Measurements from ENCODE around the gene FSIP1. TPM values are rescaled to one million over a fixed set of nuclear protein-coding genes. Genes with fewer than 3 reads are reported as not detected.

The FSIP1 gene
- total RNA-seq, 2 donors from 2014 or later, result 0.33 TPM; not detected in 1

DNA sequence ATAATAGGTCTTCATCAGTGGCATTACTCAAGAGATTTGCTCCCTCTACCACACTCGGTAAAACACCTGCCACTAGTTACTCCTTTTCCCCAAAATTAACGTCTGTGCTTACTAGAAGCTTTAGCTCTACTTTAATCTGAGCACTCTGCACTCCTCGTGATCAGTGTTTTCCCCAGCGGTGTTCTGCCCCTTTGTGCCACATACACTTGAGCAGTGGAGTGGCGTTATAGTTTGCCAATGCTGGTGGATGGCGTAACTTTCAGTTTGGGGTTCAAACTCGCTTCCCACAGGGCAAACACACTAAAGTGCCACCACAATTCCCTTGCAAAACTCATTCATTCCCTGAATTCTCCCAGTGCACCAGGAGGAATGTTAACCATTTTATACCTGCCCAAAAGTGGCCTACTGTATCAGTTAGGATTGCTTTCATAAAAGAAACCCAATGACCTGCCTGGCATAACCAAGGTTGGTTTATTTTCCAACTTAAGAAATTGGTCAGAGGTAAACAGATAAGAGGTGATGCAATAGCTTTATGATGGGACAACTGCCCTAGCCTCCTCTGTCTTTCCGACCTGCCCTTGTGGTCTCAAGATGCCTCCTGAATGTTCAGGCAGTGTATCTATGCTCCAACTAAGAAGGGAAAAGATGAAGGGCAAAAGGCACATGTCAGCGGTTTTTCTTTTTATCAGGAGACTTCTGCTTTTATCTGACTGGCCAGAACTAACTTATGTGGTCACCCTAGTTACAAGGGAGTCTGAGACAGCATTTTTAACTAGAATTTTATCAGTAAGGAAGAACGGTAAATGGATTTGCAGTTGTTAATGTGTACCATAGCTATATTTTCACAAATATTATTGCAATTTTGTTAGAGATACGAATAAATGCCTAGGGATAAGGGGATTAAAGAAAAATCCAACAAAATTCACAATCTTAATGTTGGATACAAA, 83.9 kb downstream of the FSIP1 start:
- H3K4me3 ChIP-seq, result no peak overlapping the region
- H3K27me3 ChIP-seq, result no peaks in the 10 kb centered on the region
- TF ChIP-seq POLR2A (IDR thresholded peaks at IDR 0.05), result no peak
- TF ChIP-seq, protein P1, sequence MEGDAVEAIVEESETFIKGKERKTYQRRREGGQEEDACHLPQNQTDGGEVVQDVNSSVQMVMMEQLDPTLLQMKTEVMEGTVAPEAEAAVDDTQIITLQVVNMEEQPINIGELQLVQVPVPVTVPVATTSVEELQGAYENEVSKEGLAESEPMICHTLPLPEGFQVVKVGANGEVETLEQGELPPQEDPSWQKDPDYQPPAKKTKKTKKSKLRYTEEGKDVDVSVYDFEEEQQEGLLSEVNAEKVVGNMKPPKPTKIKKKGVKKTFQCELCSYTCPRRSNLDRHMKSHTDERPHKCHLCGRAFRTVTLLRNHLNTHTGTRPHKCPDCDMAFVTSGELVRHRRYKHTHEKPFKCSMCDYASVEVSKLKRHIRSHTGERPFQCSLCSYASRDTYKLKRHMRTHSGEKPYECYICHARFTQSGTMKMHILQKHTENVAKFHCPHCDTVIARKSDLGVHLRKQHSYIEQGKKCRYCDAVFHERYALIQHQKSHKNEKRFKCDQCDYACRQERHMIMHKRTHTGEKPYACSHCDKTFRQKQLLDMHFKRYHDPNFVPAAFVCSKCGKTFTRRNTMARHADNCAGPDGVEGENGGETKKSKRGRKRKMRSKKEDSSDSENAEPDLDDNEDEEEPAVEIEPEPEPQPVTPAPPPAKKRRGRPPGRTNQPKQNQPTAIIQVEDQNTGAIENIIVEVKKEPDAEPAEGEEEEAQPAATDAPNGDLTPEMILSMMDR (IDR thresholded peaks at IDR 0.05), result no peak
- 79% methylated on average over 11 of the region's 11 CpGs for WGBS, 2 donors
- H3K27ac ChIP-seq, result no peak overlapping the region
- intact Hi-C loops (cut with DNase I), result no loop called here
- DNase-seq (no peak), ATAC-seq (no peak)
- H3K9me3 ChIP-seq, result no peaks in the 10 kb centered on the region
- no peaks in the 10 kb centered on the region for H3K4me1 ChIP-seq
- no peaks in the 10 kb centered on the region for H3K36me3 ChIP-seq (replicated peaks in 1 of 2; ENCODE audit: insufficient read depth in 1 of 2, low read depth in 2 of 2)

DNA sequence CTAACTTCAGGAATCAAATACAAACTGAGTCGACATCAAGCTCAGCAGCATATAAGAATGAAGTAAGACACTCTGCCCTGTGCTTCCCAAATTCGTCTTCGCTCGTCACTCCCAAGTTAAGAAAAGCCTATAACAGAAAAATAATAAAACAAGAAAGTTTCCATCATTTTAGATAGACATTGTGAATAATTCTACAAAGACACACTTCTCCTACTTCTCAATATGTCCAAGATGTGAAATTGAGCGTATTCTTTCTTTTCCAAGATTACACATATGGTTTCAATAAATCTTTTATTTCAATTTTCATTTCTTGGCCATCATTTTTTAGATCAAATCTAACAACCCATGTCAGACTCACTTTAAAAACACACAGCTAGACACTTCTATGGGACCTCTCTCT, 85.1 kb downstream of the FSIP1 start:
- H3K27ac ChIP-seq, result no peak overlapping the region
- no peak for TF ChIP-seq POLR2A (IDR thresholded peaks at IDR 0.05)
- TF ChIP-seq, protein P1 (IDR thresholded peaks at IDR 0.05), result no peak
- no peaks in the 10 kb centered on the region for H3K27me3 ChIP-seq
- no peak for ATAC-seq
- no peaks in the 10 kb centered on the region for H3K9me3 ChIP-seq
- H3K36me3 ChIP-seq (replicated peaks in 1 of 2; ENCODE audit: insufficient read depth in 1 of 2, low read depth in 2 of 2), result no peaks in the 10 kb centered on the region
- intact Hi-C loops (cut with DNase I), result no loop called here
- DNase-seq, result no peak
- 87 to 89% methylated on average over 5 of the region's 5 CpGs for WGBS, 2 donors
- no peak overlapping the region for H3K4me3 ChIP-seq
- H3K4me1 ChIP-seq, result no peaks in the 10 kb centered on the region

DNA sequence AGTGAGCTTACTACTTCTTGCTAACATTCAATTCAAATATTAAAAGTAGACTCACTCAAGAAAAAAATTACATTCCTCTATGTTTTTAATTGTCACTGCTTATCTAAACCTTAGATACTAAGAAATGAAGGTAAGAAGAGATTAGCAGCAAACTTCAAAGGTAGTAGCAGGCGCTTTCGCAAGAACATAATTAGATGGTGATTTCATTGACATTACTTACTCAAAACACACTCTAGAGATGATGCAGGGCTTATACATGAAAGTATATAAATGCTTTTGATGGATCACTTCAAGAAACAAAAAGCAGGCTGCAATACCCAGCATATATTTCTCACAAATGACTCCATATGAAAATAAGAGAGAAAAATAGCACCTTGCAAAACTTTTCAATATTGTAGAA, 86.8 kb downstream of the FSIP1 start:
- DNase-seq (no peak), ATAC-seq (no peak)
- H3K9me3 ChIP-seq, result no peaks in the 10 kb centered on the region
- no peak overlapping the region for H3K27ac ChIP-seq
- intact Hi-C loops (cut with DNase I), result no loop called here
- no peaks in the 10 kb centered on the region for H3K27me3 ChIP-seq
- TF ChIP-seq POLR2A (IDR thresholded peaks at IDR 0.05), result no peak
- TF ChIP-seq, protein P1 (IDR thresholded peaks at IDR 0.05), result no peak
- no peaks in the 10 kb centered on the region for H3K36me3 ChIP-seq (replicated peaks in 1 of 2; ENCODE audit: insufficient read depth in 1 of 2, low read depth in 2 of 2)
- no peak overlapping the region for H3K4me3 ChIP-seq
- 85 to 91% methylated on average over 2 of the region's 2 CpGs for WGBS, 2 donors
- no peaks in the 10 kb centered on the region for H3K4me1 ChIP-seq

DNA sequence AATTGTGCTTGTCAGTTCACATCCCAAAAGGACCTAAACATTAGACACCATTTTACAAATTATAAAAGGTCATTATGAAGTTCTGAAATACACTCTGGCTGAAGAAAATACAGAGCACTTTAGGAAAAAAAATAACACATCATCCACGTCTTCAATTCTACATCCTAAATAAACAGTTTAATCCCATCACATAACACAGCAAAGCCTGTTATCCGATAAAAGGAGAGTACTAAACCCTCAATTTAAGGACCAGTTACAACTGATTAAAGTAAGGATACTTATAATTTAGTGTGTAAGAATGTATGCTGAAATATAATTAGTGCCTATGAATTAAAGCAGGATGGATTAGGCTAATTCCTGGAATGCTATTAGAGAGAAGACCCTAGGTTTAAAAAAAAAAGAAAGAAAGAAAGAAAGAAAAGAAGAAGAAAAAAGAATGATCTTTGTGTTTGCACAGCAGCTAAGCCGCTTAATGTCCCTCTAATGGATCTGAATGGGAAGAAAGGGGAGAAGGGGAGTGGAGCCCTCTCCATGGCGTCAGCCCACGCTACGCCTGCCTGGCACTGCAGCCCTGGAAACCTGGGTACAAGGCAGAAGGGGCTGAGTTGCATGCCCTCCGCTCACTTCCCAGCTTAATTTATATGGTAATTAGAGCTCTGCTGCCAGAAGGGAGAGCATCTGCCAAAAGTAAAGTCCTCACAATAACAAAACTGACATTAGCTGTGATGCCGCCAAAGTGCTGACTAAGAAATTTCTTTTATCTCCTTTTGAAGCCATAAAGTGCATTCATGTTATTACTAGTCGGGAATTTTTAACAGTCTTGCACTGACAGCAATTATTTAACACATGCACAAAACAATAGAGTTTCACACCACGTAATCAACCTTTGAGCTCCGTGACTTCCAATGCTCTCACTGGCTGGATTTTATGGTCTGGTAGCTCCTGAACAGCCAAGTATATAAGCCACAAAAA, 90.0 kb downstream of the FSIP1 start:
- WGBS, 2 donors, result 65 to 69% methylated on average over 11 of the region's 11 CpGs
- H3K27me3 ChIP-seq, result no peaks in the 10 kb centered on the region
- ATAC-seq (no peak), DNase-seq (no peak)
- TF ChIP-seq, protein P1 (IDR thresholded peaks at IDR 0.05), result no peak
- no peak for TF ChIP-seq POLR2A (IDR thresholded peaks at IDR 0.05)
- intact Hi-C loops (cut with DNase I), result no loop called here
- H3K4me1 ChIP-seq, result no peaks in the 10 kb centered on the region
- H3K4me3 ChIP-seq, result no peak overlapping the region
- H3K27ac ChIP-seq, result no peak overlapping the region
- no peaks in the 10 kb centered on the region for H3K36me3 ChIP-seq (replicated peaks in 1 of 2; ENCODE audit: insufficient read depth in 1 of 2, low read depth in 2 of 2)
- no peaks in the 10 kb centered on the region for H3K9me3 ChIP-seq

All from body of pancreas (tissue), 4 donors.